HEK293 (cell line): Measurements from ENCODE around the gene PPP1R11.

Source experiments
- CTCF ChIA-PET: fragments of 350-600 bp; formaldehyde crosslinking; extraction: SDS; loops from one replicate; lab custom pipeline; 2021; ENCODE audit warnings: antibody characterized with exemption; lab: Yijun Ruan, JAX
- POLR2A ChIA-PET: fragments of 300-600 bp; formaldehyde crosslinking; extraction: SDS; loops from one replicate; lab custom pipeline; 2020; ENCODE audit warnings: antibody characterized with exemption, inconsistent platforms; lab: Yijun Ruan, JAX
- H3K27ac ChIP-seq: fragments of 200-500 bp; sonication (Bioruptor generic); 2 replicates; pipeline ENCODE4 v1.5.1; 2014; ENCODE audit warnings: low read depth, low read length, control low read depth, inconsistent platforms; ENCODE audit errors: extremely low read depth
- H3K36me3 ChIP-seq, 2 experiments: fragments of 200-500 bp in 1 of 2; sonication (Bioruptor generic) in 1 of 2; 1 replicate in 1 of 2; 2 replicates in 1 of 2; pipeline ENCODE4 v1.5.1; 2014 to 2017; ENCODE audit warnings: inconsistent platforms in 2 of 2, low read length in 2 of 2; ENCODE audit not compliant: control insufficient read depth in 2 of 2, insufficient read depth in 1 of 2
- H3K4me1 ChIP-seq: fragments of 200-500 bp; sonication (Bioruptor generic); 2 replicates; pipeline ENCODE4 v1.5.1; 2014; ENCODE audit warnings: mild to moderate bottlenecking, low read length, inconsistent platforms; ENCODE audit not compliant: control insufficient read depth, insufficient read depth
- H3K4me3 ChIP-seq: 2 replicates; pipeline ENCODE4 v1.5.1; 2011; ENCODE audit warnings: low read depth, mild to moderate bottlenecking, control low read depth, low read length, moderate library complexity
- H3K9me3 ChIP-seq: fragments of 200-500 bp; sonication (Bioruptor generic); 2 replicates; pipeline ENCODE4 v1.5.1; 2014; ENCODE audit warnings: low read depth, low read length, inconsistent platforms; ENCODE audit not compliant: control insufficient read depth, insufficient read depth
- EGR2 ChIP-seq: fragments of 450-650 bp; formaldehyde crosslinking; IDR thresholded peaks from 2 replicates; pipeline ENCODE4 v1.5.1; 2016; ENCODE audit warnings: low read depth, missing biosample characterization, missing genetic modification characterization
- GLI2 ChIP-seq: fragments of 450-650 bp; formaldehyde crosslinking; IDR thresholded peaks from 2 replicates; pipeline ENCODE4; 2017; ENCODE audit warnings: missing biosample characterization, missing genetic modification characterization, low read depth, borderline replicate concordance
- GLIS1 ChIP-seq: fragments of 450-650 bp; formaldehyde crosslinking; IDR thresholded peaks from 2 replicates; pipeline ENCODE4 v1.5.1; 2016; ENCODE audit warnings: missing biosample characterization, missing genetic modification characterization
- GLIS2 ChIP-seq: fragments of 450-650 bp; formaldehyde crosslinking; IDR thresholded peaks from 2 replicates; pipeline ENCODE4 v1.5.1; 2016; ENCODE audit warnings: missing biosample characterization, missing genetic modification characterization
- HOXA7 ChIP-seq: sonication (generic); formaldehyde crosslinking; IDR thresholded peaks from 2 replicates; pipeline ENCODE4 v1.8.1; 2022; ENCODE audit warnings: missing genetic modification reagents, borderline replicate concordance
- HOXD13 ChIP-seq: sonication (generic); formaldehyde crosslinking; IDR thresholded peaks from 2 replicates; pipeline ENCODE4 v1.8.0; 2022; ENCODE audit warnings: missing genetic modification reagents, borderline replicate concordance
- KLF1 ChIP-seq: fragments of 450-650 bp; formaldehyde crosslinking; IDR thresholded peaks from 2 replicates; pipeline ENCODE4 v1.5.1; 2016; ENCODE audit warnings: missing biosample characterization, missing genetic modification characterization
- MYNN ChIP-seq: fragments of 450-650 bp; formaldehyde crosslinking; IDR thresholded peaks from 2 replicates; pipeline ENCODE4 v1.5.1; 2016; ENCODE audit warnings: missing biosample characterization, missing genetic modification characterization, borderline replicate concordance
- PRDM10 ChIP-seq: fragments of 450-650 bp; formaldehyde crosslinking; IDR thresholded peaks from 2 replicates; pipeline ENCODE4 v1.5.1; 2016; ENCODE audit warnings: missing biosample characterization, missing genetic modification characterization
- SCRT2 ChIP-seq: fragments of 450-650 bp; formaldehyde crosslinking; IDR thresholded peaks from 2 replicates; pipeline ENCODE4 v1.5.1; 2016; ENCODE audit warnings: missing biosample characterization, missing genetic modification characterization
- SP7 ChIP-seq: fragments of 450-650 bp; formaldehyde crosslinking; IDR thresholded peaks from 2 replicates; pipeline ENCODE4 v1.5.1; 2016; ENCODE audit warnings: missing biosample characterization, missing genetic modification characterization
- TCF7L2 ChIP-seq: IDR thresholded peaks from 2 replicates; pipeline ENCODE4 v1.6.1; 2011; ENCODE audit warnings: low read depth, mild to moderate bottlenecking, inconsistent platforms, low read length, moderate library complexity, borderline replicate concordance
- WT1 ChIP-seq: fragments of 450-650 bp; formaldehyde crosslinking; IDR thresholded peaks from 2 replicates; pipeline ENCODE4 v1.5.1; 2016; ENCODE audit warnings: missing biosample characterization, missing genetic modification characterization
- ZBTB20 ChIP-seq: fragments of 450-650 bp; formaldehyde crosslinking; IDR thresholded peaks from 2 replicates; pipeline ENCODE4 v1.5.1; 2016; ENCODE audit warnings: missing biosample characterization, missing genetic modification characterization
- ZBTB21 ChIP-seq: fragments of 450-650 bp; formaldehyde crosslinking; IDR thresholded peaks from 2 replicates; pipeline ENCODE4 v1.5.1; 2017; ENCODE audit warnings: missing biosample characterization, missing genetic modification characterization
- ZEB2 ChIP-seq: fragments of 450-650 bp; formaldehyde crosslinking; IDR thresholded peaks from 2 replicates; pipeline ENCODE4 v1.5.1; 2016; ENCODE audit warnings: missing biosample characterization, missing genetic modification characterization
- ZNF112 ChIP-seq: fragments of 450-650 bp; formaldehyde crosslinking; IDR thresholded peaks from 2 replicates; pipeline ENCODE4 v1.5.0; 2017; ENCODE audit warnings: missing biosample characterization, missing genetic modification characterization
- ZNF114 ChIP-seq: fragments of 450-650 bp; formaldehyde crosslinking; IDR thresholded peaks from 2 replicates; pipeline ENCODE4 v1.5.0; 2017; ENCODE audit warnings: missing biosample characterization, missing genetic modification characterization
- ZNF132 ChIP-seq: fragments of 450-650 bp; formaldehyde crosslinking; IDR thresholded peaks from 2 replicates; pipeline ENCODE4 v1.5.1; 2017; ENCODE audit warnings: missing biosample characterization, missing genetic modification characterization, borderline replicate concordance
- ZNF133 ChIP-seq: fragments of 450-650 bp; formaldehyde crosslinking; IDR thresholded peaks from 2 replicates; pipeline ENCODE4 v1.5.1; 2016; ENCODE audit warnings: missing biosample characterization, missing genetic modification characterization
- ZNF155 ChIP-seq: fragments of 450-650 bp; formaldehyde crosslinking; IDR thresholded peaks from 2 replicates; pipeline ENCODE4 v1.5.1; 2016; ENCODE audit warnings: missing biosample characterization, missing genetic modification characterization
- ZNF174 ChIP-seq: fragments of 450-650 bp; formaldehyde crosslinking; IDR thresholded peaks from 2 replicates; pipeline ENCODE4 v1.5.0; 2017; ENCODE audit warnings: missing biosample characterization, mild to moderate bottlenecking, missing genetic modification characterization
- ZNF175 ChIP-seq: fragments of 450-650 bp; formaldehyde crosslinking; IDR thresholded peaks from 2 replicates; pipeline ENCODE4 v1.5.1; 2016; ENCODE audit warnings: missing biosample characterization, missing genetic modification characterization
- ZNF335 ChIP-seq: fragments of 450-650 bp; formaldehyde crosslinking; conservative IDR thresholded peaks from 2 replicates; pipeline ENCODE4 v1.5.1; 2016; ENCODE audit warnings: missing biosample characterization, missing genetic modification characterization
- ZNF398 ChIP-seq: fragments of 450-650 bp; formaldehyde crosslinking; IDR thresholded peaks from 2 replicates; pipeline ENCODE4 v1.5.1; 2017; ENCODE audit warnings: missing biosample characterization, missing genetic modification characterization
- ZNF416 ChIP-seq: fragments of 450-650 bp; formaldehyde crosslinking; IDR thresholded peaks from 2 replicates; pipeline ENCODE4 v1.5.1; 2016; ENCODE audit warnings: missing biosample characterization, missing genetic modification characterization
- ZNF473 ChIP-seq: fragments of 450-650 bp; formaldehyde crosslinking; IDR thresholded peaks from 2 replicates; pipeline ENCODE4 v1.5.1; 2017; ENCODE audit warnings: missing biosample characterization, missing genetic modification characterization
- ZNF501 ChIP-seq: fragments of 450-650 bp; formaldehyde crosslinking; IDR thresholded peaks from 2 replicates; pipeline ENCODE4 v1.5.1; 2016; ENCODE audit warnings: missing biosample characterization, missing genetic modification characterization
- ZNF558 ChIP-seq: fragments of 450-650 bp; formaldehyde crosslinking; IDR thresholded peaks from 2 replicates; pipeline ENCODE4 v1.5.1; 2016; ENCODE audit warnings: missing biosample characterization, missing genetic modification characterization
- ZNF600 ChIP-seq: fragments of 450-650 bp; formaldehyde crosslinking; IDR thresholded peaks from 2 replicates; pipeline ENCODE4 v1.5.1; 2016; ENCODE audit warnings: missing biosample characterization, missing genetic modification characterization
- ZNF623 ChIP-seq: fragments of 450-650 bp; formaldehyde crosslinking; IDR thresholded peaks from 2 replicates; pipeline ENCODE4 v1.5.1; 2016; ENCODE audit warnings: missing biosample characterization, missing genetic modification characterization
- ZNF639 ChIP-seq: fragments of 450-650 bp; formaldehyde crosslinking; IDR thresholded peaks from 2 replicates; pipeline ENCODE4 v1.5.1; 2016; ENCODE audit warnings: missing biosample characterization, missing genetic modification characterization
- ZNF664 ChIP-seq: fragments of 450-650 bp; formaldehyde crosslinking; IDR thresholded peaks from 2 replicates; pipeline ENCODE4 v1.5.1; 2016; ENCODE audit warnings: missing biosample characterization, missing genetic modification characterization
- ZNF701 ChIP-seq: fragments of 450-650 bp; formaldehyde crosslinking; IDR thresholded peaks from 2 replicates; pipeline ENCODE4 v1.5.1; 2016; ENCODE audit warnings: missing biosample characterization, missing genetic modification characterization

The PPP1R11 gene

GRCh38 chr6:30074331-30075093 lies 7.5 kb downstream of the PPP1R11 start:
- H3K4me3 ChIP-seq = no peak overlapping the region
- no peak for TF ChIP-seq ZNF155 (tag by site-specific recombination)
- no peak for TF ChIP-seq ZNF558 (tag by site-specific recombination)
- TF ChIP-seq ZNF174 (tag by site-specific recombination) = no peak
- TF ChIP-seq ZNF639 (tag by site-specific recombination) = no peak
- TF ChIP-seq GLI2 (tag by site-specific recombination) = no peak
- peak; percentile 44 for TF ChIP-seq WT1 (tag by site-specific recombination)
- peak; percentile 77 for TF ChIP-seq PRDM10 (tag by site-specific recombination)
- TF ChIP-seq TCF7L2 = no peak
- peak; percentile 31; the same call in 1 of the 2 replicates for TF ChIP-seq ZBTB20
- no peak for TF ChIP-seq ZNF623
- no peak for TF ChIP-seq ZNF501 (tag by site-specific recombination)
- no peak for TF ChIP-seq ZNF112 (tag by site-specific recombination)
- TF ChIP-seq ZNF335 (tag by site-specific recombination) = no peak
- peak; percentile 18; the same call in 1 of the 2 replicates for TF ChIP-seq EGR2 (tag by site-specific recombination)
- TF ChIP-seq ZNF175 = no peak
- 0 out of 2 replicates have a peak, but pooled peaks have one; percentile 19 for TF ChIP-seq ZNF600
- no peak for TF ChIP-seq ZNF701 (tag by site-specific recombination)
- no peak for TF ChIP-seq ZNF473 (tag by site-specific recombination)
- no peak for TF ChIP-seq SCRT2
- TF ChIP-seq ZNF664 (tag by site-specific recombination) = no peak
- peak; percentile 62 for TF ChIP-seq KLF1 (tag by site-specific recombination)
- no peak for TF ChIP-seq ZNF114 (tag by site-specific recombination)
- no peak for TF ChIP-seq ZNF416 (tag by site-specific recombination)
- TF ChIP-seq SP7 = no peak
- TF ChIP-seq ZBTB21 (tag by site-specific recombination) = no peak
- peak; percentile 7; the same call in 1 of the 2 replicates for TF ChIP-seq ZNF398 (tag by site-specific recombination)
- peak; percentile 82 for TF ChIP-seq GLIS1 (tag by site-specific recombination)
- TF ChIP-seq ZNF133 (tag by site-specific recombination) = no peak
- no peak for TF ChIP-seq MYNN (tag by site-specific recombination)
- no peak for TF ChIP-seq HOXD13 (CRISPR knock-in tag)
- no peak for TF ChIP-seq HOXA7 (CRISPR knock-in tag)
- no peak for TF ChIP-seq ZNF132 (tag by site-specific recombination)
- no peak for TF ChIP-seq GLIS2 (tag by site-specific recombination)
- no peak for TF ChIP-seq ZEB2 (tag by site-specific recombination)

More at GRCh38 chr6:30074331-30075093, 7.5 kb downstream of the PPP1R11 start:
- CTCF ChIA-PET = interaction anchor here (0.7 kb wide), 2 partner anchors 45 to 209 kb away, joined by 3 to 5 read pairs; no protein-coding TSS in a partner anchor
- POLR2A ChIA-PET = interaction anchor here (0.6 to 1.0 kb wide), 2 partner anchors 8 to 27 kb away, joined by 3 read pairs; partner anchors contain the start of gene PPP1R11
- Histone ChIP-seq H3K9me3 (no peaks in the 10 kb centered on the region), H3K27ac (no peak overlapping the region), H3K36me3 (peaks cover 0 to 12% of the 10 kb centered on the region in 2 experiments; a peak in 1 of 3 replicates), H3K4me1 (peaks cover 6% of the 10 kb centered on the region; the same call in 1 of the 2 replicates)
